BE2C (cell line): Measurements from ENCODE around the gene LIPM.

Source experiments
- DNase-seq: peaks from one replicate; pipeline ENCODE4 v3.0.0-alpha.2; 2020
- H3K27me3 ChIP-seq: fragments of 250-450 bp; sonication (Bioruptor Pico); 2 replicates; pipeline ENCODE4 v1.5.1; 2020; ENCODE audit warnings: mild to moderate bottlenecking
- H3K36me3 ChIP-seq: fragments of 250-450 bp; sonication (Bioruptor Pico); 2 replicates; pipeline ENCODE4 v1.5.1; 2020; ENCODE audit warnings: mild to moderate bottlenecking
- H3K4me1 ChIP-seq: fragments of 250-450 bp; sonication (Bioruptor Pico); 2 replicates; pipeline ENCODE4 v1.5.1; 2020
- H3K4me3 ChIP-seq: 2 replicates; pipeline ENCODE4 v1.5.1; 2011; ENCODE audit warnings: low read depth, low read length
- H3K9me3 ChIP-seq: fragments of 250-450 bp; sonication (Bioruptor Pico); 2 replicates; pipeline ENCODE4 v1.5.1; 2020
- TF ChIP-seq, protein P1 (sequence below): IDR thresholded peaks from 2 replicates; pipeline ENCODE4 v1.5.1; 2012; ENCODE audit warnings: mild to moderate bottlenecking, low read depth, low read length

LIPM gene

DNA sequence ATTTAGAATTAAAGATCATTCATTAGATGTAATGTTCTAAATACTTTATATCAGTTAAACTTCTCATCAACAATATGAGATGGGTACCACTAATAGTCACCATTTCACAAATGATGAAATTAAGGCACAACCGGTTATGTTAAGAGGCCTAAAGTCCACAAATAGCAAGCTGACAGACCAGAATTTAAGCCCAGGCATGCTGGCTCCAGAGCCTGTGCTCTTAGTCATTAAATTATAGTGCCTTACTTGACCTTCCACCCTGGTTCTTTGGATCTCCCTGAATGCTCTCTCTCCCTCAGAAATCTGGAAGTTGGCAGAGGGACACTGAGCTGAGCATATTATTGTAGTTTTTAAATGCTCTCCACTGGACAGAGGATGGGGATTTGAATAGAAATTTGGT lies 39.1 kb upstream of the LIPM start:
- H3K4me1 ChIP-seq, result no peaks in the 10 kb centered on the region
- no peak for DNase-seq
- H3K9me3 ChIP-seq, result no peaks in the 10 kb centered on the region
- H3K36me3 ChIP-seq, result no peaks in the 10 kb centered on the region
- H3K4me3 ChIP-seq, result no peak overlapping the region
- TF ChIP-seq, protein P1, sequence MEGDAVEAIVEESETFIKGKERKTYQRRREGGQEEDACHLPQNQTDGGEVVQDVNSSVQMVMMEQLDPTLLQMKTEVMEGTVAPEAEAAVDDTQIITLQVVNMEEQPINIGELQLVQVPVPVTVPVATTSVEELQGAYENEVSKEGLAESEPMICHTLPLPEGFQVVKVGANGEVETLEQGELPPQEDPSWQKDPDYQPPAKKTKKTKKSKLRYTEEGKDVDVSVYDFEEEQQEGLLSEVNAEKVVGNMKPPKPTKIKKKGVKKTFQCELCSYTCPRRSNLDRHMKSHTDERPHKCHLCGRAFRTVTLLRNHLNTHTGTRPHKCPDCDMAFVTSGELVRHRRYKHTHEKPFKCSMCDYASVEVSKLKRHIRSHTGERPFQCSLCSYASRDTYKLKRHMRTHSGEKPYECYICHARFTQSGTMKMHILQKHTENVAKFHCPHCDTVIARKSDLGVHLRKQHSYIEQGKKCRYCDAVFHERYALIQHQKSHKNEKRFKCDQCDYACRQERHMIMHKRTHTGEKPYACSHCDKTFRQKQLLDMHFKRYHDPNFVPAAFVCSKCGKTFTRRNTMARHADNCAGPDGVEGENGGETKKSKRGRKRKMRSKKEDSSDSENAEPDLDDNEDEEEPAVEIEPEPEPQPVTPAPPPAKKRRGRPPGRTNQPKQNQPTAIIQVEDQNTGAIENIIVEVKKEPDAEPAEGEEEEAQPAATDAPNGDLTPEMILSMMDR, result no peak
- no peaks in the 10 kb centered on the region for H3K27me3 ChIP-seq

DNA sequence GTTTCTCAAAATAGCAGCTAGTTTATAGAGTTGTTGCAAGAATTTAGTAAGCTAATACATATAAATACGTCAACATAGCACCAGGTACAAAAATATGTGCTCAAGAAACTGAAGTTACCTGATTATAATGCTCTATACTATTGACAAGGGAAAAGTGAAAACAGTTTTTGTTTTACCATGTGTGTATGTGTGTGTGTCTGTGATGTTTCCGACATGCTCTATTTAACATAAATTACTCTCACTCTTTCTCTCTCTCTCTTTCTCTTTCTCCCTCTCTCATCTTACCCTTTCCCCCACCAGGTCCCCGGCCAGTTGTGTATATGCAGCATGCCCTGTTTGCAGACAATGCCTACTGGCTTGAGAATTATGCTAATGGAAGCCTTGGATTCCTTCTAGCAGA lies 38.4 kb upstream of the LIPM start:
- no peak overlapping the region for H3K4me3 ChIP-seq

DNA sequence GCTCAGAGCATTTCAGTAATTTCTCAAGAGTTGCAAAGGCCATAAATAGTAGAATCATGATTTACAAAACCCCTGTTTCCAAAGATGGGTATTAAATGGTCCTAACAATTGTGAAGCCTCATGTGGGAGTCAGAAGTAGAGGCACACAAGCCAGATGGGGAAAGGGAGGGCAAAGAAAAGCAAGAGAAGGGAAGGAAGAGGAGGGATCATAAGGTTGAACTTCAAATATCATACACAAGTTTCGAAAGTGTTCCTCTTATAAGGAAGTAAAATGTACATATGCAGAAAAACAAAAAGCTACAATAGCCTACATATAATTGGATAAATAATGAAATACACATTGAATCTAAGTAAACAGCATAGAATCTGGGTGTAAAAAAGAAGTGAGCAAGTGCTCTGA lies 36.7 kb upstream of the LIPM start:
- H3K27me3 ChIP-seq, result no peaks in the 10 kb centered on the region
- H3K4me1 ChIP-seq, result no peaks in the 10 kb centered on the region
- TF ChIP-seq, protein P1, result no peak

More for the DNA sequence above, 38.4 kb upstream of the LIPM start:
- Histone ChIP-seq H3K27me3 (no peaks in the 10 kb centered on the region), H3K36me3 (no peaks in the 10 kb centered on the region), H3K9me3 (no peaks in the 10 kb centered on the region), H3K4me1 (no peaks in the 10 kb centered on the region)
- no peak for DNase-seq
- TF ChIP-seq, protein P1, result no peak

DNA sequence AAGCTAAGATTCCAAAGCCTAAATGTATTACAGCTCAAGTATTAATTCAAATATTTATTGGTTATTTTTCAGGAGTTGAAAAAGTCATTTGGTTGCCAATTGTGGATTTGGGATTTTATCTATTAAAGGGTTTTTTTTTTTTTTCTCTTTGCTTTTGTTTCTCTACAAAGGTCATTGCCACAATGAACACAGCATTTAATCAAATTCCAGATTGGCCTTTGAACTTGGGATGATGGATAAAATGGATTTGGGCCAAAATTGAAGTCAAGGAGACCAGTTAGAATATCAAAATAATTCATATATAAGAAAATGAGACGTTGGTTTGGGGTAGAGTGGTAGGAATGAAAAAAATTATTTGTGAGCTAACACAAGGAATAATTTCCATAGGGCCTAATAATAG lies 33.1 kb upstream of the LIPM start:
- Histone ChIP-seq H3K4me3 (no peak overlapping the region), H3K9me3 (no peaks in the 10 kb centered on the region), H3K36me3 (no peaks in the 10 kb centered on the region), H3K27me3 (no peaks in the 10 kb centered on the region), H3K4me1 (no peaks in the 10 kb centered on the region)
- no peak for DNase-seq
- TF ChIP-seq, protein P1, result no peak

More for the DNA sequence above, 36.7 kb upstream of the LIPM start:
- Histone ChIP-seq H3K9me3 (no peaks in the 10 kb centered on the region), H3K36me3 (no peaks in the 10 kb centered on the region), H3K4me3 (no peak overlapping the region)
- DNase-seq, result no peak

DNA sequence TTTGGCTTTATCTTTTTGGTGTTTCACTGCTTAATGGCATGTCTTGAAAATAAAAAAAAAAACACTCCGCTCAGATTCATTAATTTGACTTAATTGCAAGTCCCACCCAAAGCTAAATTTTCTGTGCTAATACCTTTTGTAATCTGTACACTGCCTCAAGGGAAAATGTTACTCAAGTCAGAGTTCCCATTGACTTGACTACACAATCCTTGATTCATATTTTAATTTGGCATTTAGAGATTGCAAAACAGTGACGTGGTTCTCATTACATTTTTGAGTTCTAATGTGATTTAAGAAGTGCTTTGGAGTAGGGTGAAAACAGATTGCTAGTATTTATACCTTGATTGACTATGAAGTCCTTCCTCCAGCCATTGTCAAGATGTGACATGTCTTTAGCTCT lies 21.3 kb upstream of the LIPM start:
- Histone ChIP-seq H3K27me3 (no peaks in the 10 kb centered on the region), H3K4me1 (no peaks in the 10 kb centered on the region), H3K9me3 (no peaks in the 10 kb centered on the region), H3K36me3 (no peaks in the 10 kb centered on the region), H3K4me3 (no peak overlapping the region)
- DNase-seq, result no peak
- TF ChIP-seq, protein P1, result no peak

DNA sequence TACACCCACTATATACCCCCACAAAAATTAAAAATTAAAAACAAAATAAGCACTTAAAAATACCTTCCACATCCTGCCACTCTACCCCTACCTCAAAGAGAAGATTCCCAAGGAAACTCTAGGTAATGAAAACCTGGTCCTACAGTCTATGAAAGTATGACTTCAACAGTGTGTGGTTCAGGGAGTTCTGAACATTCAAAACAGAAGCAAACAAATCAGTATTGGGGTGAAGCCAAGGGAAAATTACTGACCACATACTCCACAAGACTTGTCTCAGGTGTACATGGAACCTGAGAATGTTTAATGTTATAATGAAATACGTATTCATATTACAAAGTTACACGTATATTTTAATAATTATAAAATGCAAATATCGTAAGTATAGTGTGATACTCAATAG lies 20.3 kb upstream of the LIPM start:
- Histone ChIP-seq H3K4me3 (no peak overlapping the region), H3K27me3 (no peaks in the 10 kb centered on the region), H3K9me3 (no peaks in the 10 kb centered on the region), H3K4me1 (no peaks in the 10 kb centered on the region), H3K36me3 (no peaks in the 10 kb centered on the region)
- DNase-seq, result no peak
- TF ChIP-seq, protein P1, result no peak
